Neural progenitor cell (in vitro differentiated cells): ENCODE data around the gene LTC4S. TPM values are rescaled to one million over a fixed set of nuclear protein-coding genes. Genes with fewer than 3 reads are reported as not detected.

Experiments
- DNase-seq: peaks from one replicate; pipeline ENCODE4 v3.0.0-alpha.2; 2016; ENCODE audit warnings: low spot score
- H2AFZ ChIP-seq: fragments of 200-600 bp; sonication (generic); replicated peaks from 2 replicates; pipeline ENCODE4 v1.6.1; 2016; ENCODE audit warnings: antibody characterized with exemption
- H3F3A ChIP-seq: fragments of 200-600 bp; sonication (generic); 2 replicates; pipeline ENCODE4 v1.6.1; 2016; ENCODE audit warnings: antibody characterized with exemption, low read depth
- H3K27ac ChIP-seq: fragments of 200-600 bp; sonication (generic); 2 replicates; pipeline ENCODE4 v1.5.1; 2016; ENCODE audit warnings: mild to moderate bottlenecking
- H3K27me3 ChIP-seq: fragments of 200-600 bp; sonication (generic); 2 replicates; pipeline ENCODE4 v1.6.1; 2016; ENCODE audit warnings: mild to moderate bottlenecking, moderate library complexity
- H3K36me3 ChIP-seq: fragments of 200-600 bp; sonication (generic); 2 replicates; pipeline ENCODE4 v1.5.1; 2016
- H3K4me1 ChIP-seq: fragments of 200-600 bp; sonication (generic); 2 replicates; pipeline ENCODE4 v1.6.1; 2016; ENCODE audit warnings: mixed run types
- H3K4me2 ChIP-seq: fragments of 200-600 bp; sonication (generic); 2 replicates; pipeline ENCODE4 v1.6.1; 2016
- H3K4me3 ChIP-seq: fragments of 200-600 bp; sonication (generic); 2 replicates; pipeline ENCODE4 v1.5.1; 2016
- H3K79me2 ChIP-seq: fragments of 200-600 bp; sonication (generic); 2 replicates; pipeline ENCODE4 v1.6.1; 2016; ENCODE audit warnings: low read depth
- H3K9ac ChIP-seq: fragments of 200-600 bp; sonication (generic); 2 replicates; pipeline ENCODE4 v1.6.1; 2016
- H3K9me3 ChIP-seq: fragments of 200-600 bp; sonication (generic); 2 replicates; pipeline ENCODE4 v1.5.1; 2016; ENCODE audit warnings: low read depth
- H4K20me1 ChIP-seq: fragments of 200-600 bp; sonication (generic); 2 replicates; pipeline ENCODE4 v1.6.1; 2016; ENCODE audit warnings: low read depth
- H3K27ac Mint-ChIP-seq: 3 replicates; pipeline ENCODE4 v1.8.0; 2021; ENCODE audit warnings: mixed read lengths
- H3K27me3 Mint-ChIP-seq: 2 replicates; pipeline ENCODE4 v1.8.0; 2022; ENCODE audit warnings: low read depth, mild to moderate bottlenecking, inconsistent platforms, moderate library complexity, mixed read lengths; ENCODE audit not compliant: insufficient read depth
- H3K36me3 Mint-ChIP-seq: 3 replicates; pipeline ENCODE4 v1.8.0; 2021; ENCODE audit warnings: mixed read lengths
- H3K4me1 Mint-ChIP-seq: 3 replicates; pipeline ENCODE4 v1.8.0; 2021; ENCODE audit warnings: mixed read lengths
- H3K4me3 Mint-ChIP-seq: 3 replicates; pipeline ENCODE4 v1.8.0; 2021; ENCODE audit warnings: mild to moderate bottlenecking, moderate library complexity, mixed read lengths
- H3K9me3 Mint-ChIP-seq: 3 replicates; pipeline ENCODE4 v1.8.0; 2020; ENCODE audit warnings: mixed read lengths
- CTCF ChIP-seq: fragments of 200-600 bp; sonication (generic); IDR thresholded peaks from 2 replicates; pipeline ENCODE4 v1.5.1; 2017; ENCODE audit warnings: antibody characterized with exemption, mild to moderate bottlenecking
- EZH2 ChIP-seq: fragments of 200-600 bp; sonication (generic); IDR thresholded peaks from 2 replicates; pipeline ENCODE4 v1.6.1; 2017; ENCODE audit warnings: antibody characterized with exemption, mild to moderate bottlenecking, moderate library complexity
- EZH2phosphoT487 ChIP-seq: fragments of 200-600 bp; sonication (generic); IDR thresholded peaks from 2 replicates; pipeline ENCODE4 v1.6.1; 2017; ENCODE audit warnings: antibody characterized with exemption
- total RNA-seq: library from RNA; depleted of rRNA; stranded (reverse); fragments of >200 nt; gene quantifications from 2 replicates; pipeline ENCODE4 v1.2.3, GENCODE V29; 2015; ENCODE audit warnings: low replicate concordance

LTC4S gene
- total RNA-seq, 1 donor from 2014 or later: not detected

- H3K27ac Mint-ChIP-seq: no peak overlapping the region
- H3K9me3 Mint-ChIP-seq: no peaks in the 10 kb centered on the region
- no peaks in the 10 kb centered on the region for H3K4me1 ChIP-seq
- no peak overlapping the region for H3K9ac ChIP-seq
- no peak overlapping the region for H3K4me2 ChIP-seq
- H3K79me2 ChIP-seq: no peaks in the 10 kb centered on the region
- H3K4me3 ChIP-seq: no peak overlapping the region
- H3F3A ChIP-seq: no peaks in the 10 kb centered on the region
- peaks cover 2% of the 10 kb centered on the region for H3K27me3 Mint-ChIP-seq
- no peaks in the 10 kb centered on the region for H3K27me3 ChIP-seq
- H4K20me1 ChIP-seq: peaks cover 25% of the 10 kb centered on the region
- no peak for TF ChIP-seq EZH2
- TF ChIP-seq EZH2phosphoT487: no peak
- H3K9me3 ChIP-seq: no peaks in the 10 kb centered on the region
- peaks cover 8% of the 10 kb centered on the region for H3K36me3 ChIP-seq
- H3K4me3 Mint-ChIP-seq: no peak overlapping the region
- H3K36me3 Mint-ChIP-seq: peaks cover 48% of the 10 kb centered on the region
- H3K27ac ChIP-seq: no peak overlapping the region
- H3K4me1 Mint-ChIP-seq: no peaks in the 10 kb centered on the region
- DNase-seq: no peak
- H2AFZ ChIP-seq: no peak overlapping the region
Measured at GRCh38 chr5:179773686-179774040, 20.1 kb upstream of the LTC4S start.

- Mint-ChIP-seq H3K36me3 (peaks cover 44% of the 10 kb centered on the region), H3K27me3 (peaks cover 2% of the 10 kb centered on the region), H3K4me3 (no peak overlapping the region), H3K9me3 (no peaks in the 10 kb centered on the region), H3K4me1 (no peaks in the 10 kb centered on the region), H3K27ac (no peak overlapping the region)
- no peaks in the 10 kb centered on the region for H3K27me3 ChIP-seq
- H3K4me1 ChIP-seq: no peaks in the 10 kb centered on the region
- H3K4me3 ChIP-seq: no peak overlapping the region
- H3K9ac ChIP-seq: no peak overlapping the region
- H3F3A ChIP-seq: no peaks in the 10 kb centered on the region
- H3K79me2 ChIP-seq: no peaks in the 10 kb centered on the region
- H2AFZ ChIP-seq: no peak overlapping the region
- no peak overlapping the region for H3K27ac ChIP-seq
- no peaks in the 10 kb centered on the region for H3K9me3 ChIP-seq
- H4K20me1 ChIP-seq: peaks cover 17% of the 10 kb centered on the region
- TF ChIP-seq EZH2phosphoT487 (no peak), EZH2 (no peak), CTCF (no peak)
- H3K36me3 ChIP-seq: peaks cover 8% of the 10 kb centered on the region
- H3K4me2 ChIP-seq: no peak overlapping the region
- no peak for DNase-seq
Measured at GRCh38 chr5:179774442-179774841, 19.3 kb upstream of the LTC4S start.

- H3K9me3 ChIP-seq: no peaks in the 10 kb centered on the region
- no peak overlapping the region for H3K4me3 ChIP-seq
- no peaks in the 10 kb centered on the region for H3K79me2 ChIP-seq
- H3K9me3 Mint-ChIP-seq: no peaks in the 10 kb centered on the region
- no peak for DNase-seq
- H3K36me3 ChIP-seq: no peaks in the 10 kb centered on the region
- no peak overlapping the region for H3K27ac Mint-ChIP-seq
- H2AFZ ChIP-seq: no peak overlapping the region
- no peaks in the 10 kb centered on the region for H3K27me3 ChIP-seq
- TF ChIP-seq CTCF: no peak
- no peak for TF ChIP-seq EZH2
- TF ChIP-seq EZH2phosphoT487: no peak
- no peak overlapping the region for H3K4me3 Mint-ChIP-seq
- peaks cover 40% of the 10 kb centered on the region for H3K36me3 Mint-ChIP-seq
- H3K27me3 Mint-ChIP-seq: peaks cover 2% of the 10 kb centered on the region
- H3K4me2 ChIP-seq: no peak overlapping the region
- no peak overlapping the region for H3K27ac ChIP-seq
- H4K20me1 ChIP-seq: peaks cover 4% of the 10 kb centered on the region
- H3F3A ChIP-seq: no peaks in the 10 kb centered on the region
- H3K4me1 Mint-ChIP-seq: no peaks in the 10 kb centered on the region
- H3K4me1 ChIP-seq: no peaks in the 10 kb centered on the region
- H3K9ac ChIP-seq: no peak overlapping the region
Measured at GRCh38 chr5:179776411-179776938, 17.3 kb upstream of the LTC4S start.

- Histone ChIP-seq H3K9ac (no peak overlapping the region), H3K27ac (no peak overlapping the region), H3K36me3 (no peaks in the 10 kb centered on the region), H4K20me1 (peaks cover 4% of the 10 kb centered on the region), H3F3A (no peaks in the 10 kb centered on the region), H3K27me3 (no peaks in the 10 kb centered on the region), H3K9me3 (no peaks in the 10 kb centered on the region), H3K4me3 (no peak overlapping the region), H3K4me1 (no peaks in the 10 kb centered on the region), H2AFZ (no peak overlapping the region), H3K4me2 (no peak overlapping the region), H3K79me2 (no peaks in the 10 kb centered on the region)
- peaks cover 40% of the 10 kb centered on the region for H3K36me3 Mint-ChIP-seq
- H3K4me3 Mint-ChIP-seq: no peak overlapping the region
- no peak overlapping the region for H3K27ac Mint-ChIP-seq
- no peaks in the 10 kb centered on the region for H3K4me1 Mint-ChIP-seq
- TF ChIP-seq EZH2phosphoT487: no peak
- TF ChIP-seq CTCF: no peak
- no peak for TF ChIP-seq EZH2
- no peak for DNase-seq
- H3K27me3 Mint-ChIP-seq: peaks cover 2% of the 10 kb centered on the region
- no peaks in the 10 kb centered on the region for H3K9me3 Mint-ChIP-seq
Measured at GRCh38 chr5:179777456-179777855, 16.3 kb upstream of the LTC4S start.
